HG02943 (cell line): ENCODE data around the gene SLC44A5.
"Not testable (repeated sequence)": the region's sequence is repeated elsewhere in the genome, so short reads cannot be mapped to it uniquely, and the experiment has no call there.

Source experiments
- ATAC-seq: cut with Tn5 transposase; IDR thresholded peaks from one replicate; pipeline ENCODE4 v1.9.1; 2021; ENCODE audit warnings: mild to moderate bottlenecking, low read depth, moderate library complexity; ENCODE audit not compliant: unreplicated experiment

Gene SLC44A5

DNA sequence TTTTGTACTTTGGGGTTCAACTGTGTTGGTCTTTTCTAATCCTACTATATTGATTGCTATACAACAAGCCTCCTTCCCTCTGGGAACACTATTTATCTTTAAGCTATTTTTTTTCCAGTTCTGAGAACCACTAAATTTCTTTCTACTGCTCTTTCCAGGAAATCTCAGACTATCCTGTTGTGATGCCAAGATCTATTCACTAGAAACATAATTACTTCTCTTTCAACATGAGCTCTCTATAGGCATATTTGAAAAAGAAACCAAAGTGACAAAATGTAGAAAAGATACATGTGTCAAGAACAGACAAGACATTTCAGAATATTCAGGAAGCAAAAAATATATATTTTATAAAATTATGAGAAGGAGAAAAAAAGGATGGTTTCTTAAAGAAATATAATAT lies 82.9 kb downstream of the SLC44A5 start:
- ATAC-seq = no peak

DNA sequence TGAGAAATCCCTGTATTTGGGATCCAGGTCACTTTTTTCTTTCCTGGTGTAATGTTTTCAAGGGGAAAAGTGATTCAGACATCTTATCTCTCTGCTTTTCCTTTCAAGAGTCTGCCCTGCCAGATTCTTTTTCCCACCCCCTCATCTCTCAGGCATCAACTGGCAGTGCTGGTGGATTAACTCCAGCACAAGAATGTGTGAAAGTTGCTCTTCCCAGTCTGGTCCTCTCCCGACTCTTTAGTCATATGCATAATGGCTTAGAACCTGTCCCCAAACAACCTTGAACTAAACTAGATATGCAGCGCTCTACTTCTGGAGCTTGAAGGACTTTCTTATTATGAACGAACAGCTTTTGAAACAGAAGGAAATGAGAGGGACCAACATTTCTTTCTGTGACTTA lies 88.5 kb downstream of the SLC44A5 start:
- ATAC-seq = no peak

DNA sequence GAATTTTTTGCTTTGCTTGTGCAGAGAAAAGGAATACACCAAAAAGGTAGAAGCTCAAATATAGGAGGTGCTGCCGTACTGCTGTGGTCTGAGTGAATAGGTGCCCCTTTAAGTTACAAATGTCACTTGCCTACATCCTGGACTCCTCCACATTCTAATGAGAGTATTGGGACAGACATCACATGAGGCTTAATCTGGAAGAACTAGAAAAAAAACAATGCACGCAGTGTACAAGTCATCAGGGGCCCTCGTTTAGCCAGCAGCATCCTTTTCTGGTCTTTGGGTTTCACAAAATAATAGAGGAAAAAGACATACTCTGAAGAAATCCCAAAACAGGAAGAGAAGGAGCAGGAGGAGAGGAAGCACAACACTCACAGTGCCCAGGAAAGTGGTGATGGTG lies 89.3 kb downstream of the SLC44A5 start:
- ATAC-seq = no peak

- ATAC-seq = no peak
Measured at GRCh38 chr1:75520862-75521475, 89.9 kb downstream of the SLC44A5 start.

GRCh38 chr1:75519651-75520427 lies 91.1 kb downstream of the SLC44A5 start:
- ATAC-seq = no peak

DNA sequence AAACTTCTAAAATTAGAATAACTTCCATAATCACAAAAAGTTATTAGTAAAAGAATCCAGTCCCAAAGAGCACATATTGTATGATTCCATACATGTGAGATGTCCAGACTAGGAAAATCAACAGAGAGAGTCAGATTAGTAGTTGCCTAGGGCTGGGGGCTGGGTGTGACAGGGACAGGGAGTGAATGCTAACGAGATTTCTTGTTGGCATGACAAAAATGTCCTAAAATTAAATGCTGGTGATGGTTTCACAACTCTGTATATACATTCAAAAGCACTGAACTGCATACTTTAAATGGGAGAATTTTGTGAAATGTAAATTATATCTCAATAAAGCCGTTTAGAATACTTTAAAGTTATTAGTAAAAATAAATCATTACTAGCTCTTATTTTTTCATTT lies 92.2 kb downstream of the SLC44A5 start:
- no peak for ATAC-seq

DNA sequence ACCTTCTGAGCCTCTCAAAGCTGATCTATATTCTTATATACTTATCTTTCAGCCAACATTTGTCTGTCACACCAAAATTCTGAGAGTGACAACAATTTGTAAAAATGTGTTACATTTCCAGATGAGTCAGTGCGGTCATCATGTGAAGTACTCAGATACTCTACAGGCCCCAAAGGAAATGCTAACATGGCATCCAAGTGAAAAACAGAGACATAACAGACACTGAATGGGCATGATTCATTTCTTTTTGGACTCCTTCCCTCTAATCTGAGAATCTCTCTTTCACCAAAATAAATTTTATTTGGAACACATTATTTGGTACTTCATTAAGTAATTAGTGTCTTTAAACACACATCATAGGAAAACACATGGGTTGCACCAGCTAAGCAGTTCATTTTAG lies 96.6 kb downstream of the SLC44A5 start:
- ATAC-seq = no peak

DNA sequence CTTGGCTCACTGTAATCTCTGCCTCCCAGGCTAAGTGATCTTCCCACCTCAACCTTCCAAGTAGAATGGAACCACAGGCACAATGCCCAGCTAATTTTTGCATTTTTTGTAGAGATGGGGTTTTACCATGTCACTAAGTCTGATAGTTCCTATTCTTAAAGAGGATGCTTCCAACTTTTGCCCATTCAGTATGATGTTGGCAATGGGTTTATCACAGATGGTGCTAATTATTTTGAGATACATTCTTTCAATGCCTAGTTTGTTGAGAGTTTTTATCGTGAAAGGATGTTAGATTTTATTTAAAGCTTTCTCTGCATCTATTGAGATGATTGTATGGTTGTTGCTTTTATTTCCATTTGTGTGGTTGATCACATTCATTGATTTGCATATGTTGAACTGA lies 103.9 kb downstream of the SLC44A5 start:
- ATAC-seq = no peak

DNA sequence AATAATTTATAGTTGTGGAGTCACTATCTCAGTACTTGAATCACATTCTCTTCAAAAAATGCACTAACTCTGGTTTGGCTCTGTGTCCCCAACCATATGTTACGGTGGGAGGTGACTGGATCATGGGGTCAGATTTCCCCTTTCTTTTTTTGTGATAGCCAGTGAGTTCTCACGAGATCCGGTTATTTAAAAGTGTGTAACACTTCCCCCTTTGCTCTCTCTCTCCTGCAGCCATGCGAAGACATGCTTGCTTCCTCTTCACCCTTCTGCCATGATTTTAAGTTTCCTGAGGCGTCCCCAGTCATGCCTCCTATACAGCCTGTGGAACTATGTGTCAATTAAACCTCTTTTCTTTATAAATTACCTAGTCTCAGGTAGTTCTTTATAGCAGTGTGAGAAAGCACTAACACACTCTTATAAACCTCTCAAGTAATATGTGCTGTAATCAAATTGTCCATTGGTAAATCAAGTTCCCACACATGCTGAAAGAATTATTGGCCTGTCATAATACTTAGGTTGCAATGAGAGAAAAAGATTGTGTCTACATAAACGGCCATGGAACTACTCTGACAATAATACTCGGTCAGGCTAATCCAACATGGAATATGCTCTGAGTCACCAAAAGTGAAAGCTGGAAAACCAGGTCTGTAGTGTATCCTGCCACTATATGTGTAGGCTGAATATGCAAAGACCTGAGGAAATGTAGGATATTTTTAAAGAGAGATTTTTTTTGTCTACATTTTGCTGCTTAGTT lies 107.5 kb downstream of the SLC44A5 start:
- no peak for ATAC-seq

DNA sequence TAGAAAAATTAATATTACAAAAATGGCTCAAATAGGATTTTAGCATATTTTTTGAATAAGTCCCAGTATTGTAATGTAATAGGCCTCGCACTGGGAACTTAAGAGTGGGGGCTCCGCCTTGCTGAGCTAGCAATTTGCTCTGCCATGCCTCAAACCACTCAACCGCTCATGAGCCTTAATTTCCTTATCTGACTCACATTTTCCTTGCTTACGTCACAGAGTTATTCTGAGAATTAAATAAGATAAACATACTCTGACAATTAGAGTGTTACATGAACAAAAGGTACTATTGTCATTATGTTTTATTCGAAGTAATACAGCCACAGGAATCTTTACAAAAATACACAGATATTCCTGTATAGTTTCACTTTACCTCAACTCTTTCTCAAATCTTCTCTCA lies 108.1 kb downstream of the SLC44A5 start:
- ATAC-seq = no peak

DNA sequence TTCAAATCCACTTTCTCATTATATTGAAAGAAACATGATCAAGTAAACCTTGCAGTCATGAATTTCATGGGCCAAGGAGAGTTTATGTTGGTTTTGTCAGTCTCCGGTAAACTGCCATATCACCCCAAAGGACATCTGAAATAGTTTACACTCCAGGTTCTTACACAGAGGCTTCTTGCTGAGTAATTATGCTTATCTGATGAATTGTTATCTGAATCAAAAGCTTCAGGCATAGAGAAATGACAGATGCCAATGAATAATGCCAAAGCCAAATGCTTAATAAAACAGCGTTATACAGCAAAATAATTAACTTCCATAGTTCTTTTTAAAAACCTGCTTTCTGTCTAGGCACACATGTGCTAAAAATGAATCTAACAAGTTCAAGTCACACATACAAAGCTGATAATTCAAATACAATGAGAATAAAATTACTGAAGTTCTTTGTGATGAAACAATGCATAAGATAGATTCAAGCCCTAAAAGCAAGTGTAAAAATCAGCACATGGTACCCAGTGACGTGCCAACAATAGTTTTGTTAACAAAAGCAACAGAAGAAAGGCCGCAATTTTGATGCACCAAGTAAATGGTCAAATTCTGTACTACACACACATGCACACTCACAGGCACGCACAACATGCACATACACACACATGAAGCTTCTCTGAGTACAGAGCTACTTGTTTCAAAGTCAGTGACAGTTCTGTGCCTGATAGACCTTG lies 109.2 kb downstream of the SLC44A5 start:
- no peak for ATAC-seq

GRCh38 chr1:75492011-75492410 lies 118.9 kb downstream of the SLC44A5 start:
- ATAC-seq = no peak

GRCh38 chr1:75487399-75487798 lies 123.5 kb downstream of the SLC44A5 start:
- no peak for ATAC-seq

GRCh38 chr1:75484789-75485188 lies 126.1 kb downstream of the SLC44A5 start:
- ATAC-seq = no peak

DNA sequence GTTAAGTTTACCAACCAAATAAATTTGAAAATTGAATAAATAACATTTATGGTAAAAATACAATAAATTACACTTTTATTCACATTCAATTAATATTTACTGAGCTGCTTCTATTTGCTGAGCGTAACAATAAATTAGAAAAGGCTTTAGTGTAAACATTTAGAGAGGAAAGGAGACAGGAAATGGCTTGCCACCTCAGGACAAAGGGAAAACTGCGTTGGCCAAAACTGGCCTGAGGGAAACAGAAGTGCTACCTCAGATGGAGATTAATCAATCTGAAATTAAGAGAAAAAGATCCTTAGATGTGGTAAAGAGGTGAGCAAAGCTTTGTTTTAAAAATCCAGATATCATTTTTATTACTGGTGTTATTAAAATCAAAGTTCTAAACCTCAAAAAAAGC lies 128.0 kb downstream of the SLC44A5 start:
- no peak for ATAC-seq

- not testable (repeated sequence) for ATAC-seq
Measured at GRCh38 chr1:75476486-75476885, 134.4 kb downstream of the SLC44A5 start.

DNA sequence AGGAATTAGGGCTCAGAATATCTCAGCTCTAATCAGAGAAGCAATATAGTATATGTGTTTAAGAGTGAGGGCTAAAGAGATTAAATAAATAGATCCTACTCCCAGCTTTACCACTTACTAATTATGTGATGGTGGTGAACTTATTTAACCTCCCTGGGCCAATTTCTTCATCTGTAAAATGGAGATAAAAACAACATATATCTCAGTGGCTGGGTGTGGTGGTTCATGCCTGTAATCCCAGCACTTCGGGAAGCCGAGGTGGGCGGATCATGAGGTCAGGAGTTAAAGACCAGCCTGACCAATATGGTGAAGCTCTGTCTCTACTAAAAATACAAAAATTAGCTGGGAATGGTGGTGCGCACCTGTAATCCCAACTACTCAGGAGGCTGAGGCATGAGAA lies 135.2 kb downstream of the SLC44A5 start:
- ATAC-seq = no peak

GRCh38 chr1:75472971-75473603 lies 137.8 kb downstream of the SLC44A5 start:
- no peak for ATAC-seq

DNA sequence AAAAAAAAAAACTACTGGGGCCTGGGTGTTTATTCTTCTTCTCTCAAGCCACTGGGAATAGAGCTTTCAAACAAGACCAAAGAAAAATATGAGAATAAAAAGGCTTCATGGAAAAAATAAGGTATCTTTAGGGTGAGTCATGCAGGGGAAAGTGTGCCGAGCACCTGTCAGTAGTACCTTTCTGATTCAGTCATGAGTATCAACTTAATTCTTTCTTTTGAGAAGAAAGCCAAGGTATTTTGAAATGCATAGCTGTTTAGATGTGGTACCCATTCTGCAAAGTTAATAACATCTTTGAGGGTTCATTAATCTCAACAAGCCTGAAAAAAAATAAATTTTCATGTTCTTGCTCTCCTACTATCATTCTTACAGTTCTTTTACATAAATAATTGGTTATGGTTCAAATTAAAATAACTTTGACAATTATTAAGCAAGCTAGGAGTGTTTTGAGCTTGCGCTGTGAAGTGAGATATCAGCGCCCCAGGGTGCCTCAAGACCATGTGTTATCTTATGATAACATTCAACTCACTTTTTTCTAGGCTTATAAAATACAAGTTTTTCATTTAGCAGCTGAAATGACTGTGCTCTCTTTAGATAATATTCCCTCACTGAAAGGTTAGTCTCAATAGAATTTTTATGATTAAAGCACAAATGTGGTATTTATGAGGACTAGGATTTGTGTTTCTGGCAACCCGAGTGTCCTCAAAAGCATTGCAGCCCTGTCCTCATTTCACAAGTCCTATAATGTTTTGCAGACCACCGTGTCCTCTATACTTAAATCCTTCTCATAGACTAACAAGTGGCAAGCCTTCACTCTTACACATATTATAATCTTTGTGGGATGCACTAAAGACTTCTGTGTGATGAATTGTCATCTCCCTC lies 138.6 kb downstream of the SLC44A5 start:
- ATAC-seq = no peak

GRCh38 chr1:75471252-75471651 lies 139.7 kb downstream of the SLC44A5 start:
- no peak for ATAC-seq
